DMS79 (cell line): ENCODE data around the gene ZEB1.
"Not testable (repeated sequence)": the region's sequence is repeated elsewhere in the genome, so short reads cannot be mapped to it uniquely, and the experiment has no call there.

Experiments used
- DNase-seq: peaks from one replicate; lab custom pipeline; 2025; lab: John Stamatoyannopoulos, UW

The ZEB1 gene

DNA sequence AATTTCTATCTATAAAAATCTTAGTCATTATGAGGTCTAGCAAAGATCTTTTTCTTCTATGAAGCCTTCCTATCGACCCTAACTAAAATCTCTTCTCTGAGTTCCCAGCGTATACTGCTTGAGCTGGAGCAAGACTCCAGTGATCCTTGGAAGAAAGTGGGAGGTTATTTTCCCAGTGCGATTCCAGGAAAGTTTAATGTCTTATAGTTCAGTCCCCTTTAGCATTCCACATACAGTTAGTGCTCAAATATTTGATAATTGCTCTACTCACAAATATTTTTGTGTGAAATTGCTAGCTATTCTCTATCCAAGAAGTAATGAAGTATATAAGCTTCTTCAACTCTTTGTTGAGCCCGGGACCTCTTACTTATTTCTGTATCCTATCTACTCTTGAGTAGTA is 47.7 kb downstream of the ZEB1 start:
- DNase-seq = no peak

DNA sequence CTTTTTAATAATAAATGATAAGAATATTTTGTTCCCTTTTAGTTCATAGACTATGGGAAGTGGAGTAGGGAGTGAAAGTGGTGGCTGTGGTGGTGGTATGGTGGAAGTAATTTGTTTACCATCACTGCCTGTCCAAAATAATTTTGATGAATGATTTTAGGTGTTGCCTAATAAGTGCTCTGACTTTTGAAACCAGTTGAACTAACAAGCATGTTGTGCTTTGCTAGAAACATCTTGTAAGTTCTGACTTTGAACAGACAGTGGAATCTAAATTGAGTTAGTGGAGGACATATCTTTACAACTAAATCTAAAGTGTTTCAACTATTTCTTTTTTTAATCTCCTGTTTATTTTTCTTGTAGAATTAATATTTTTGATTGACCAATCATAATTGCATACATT is 49.7 kb downstream of the ZEB1 start:
- DNase-seq = no peak

DNA sequence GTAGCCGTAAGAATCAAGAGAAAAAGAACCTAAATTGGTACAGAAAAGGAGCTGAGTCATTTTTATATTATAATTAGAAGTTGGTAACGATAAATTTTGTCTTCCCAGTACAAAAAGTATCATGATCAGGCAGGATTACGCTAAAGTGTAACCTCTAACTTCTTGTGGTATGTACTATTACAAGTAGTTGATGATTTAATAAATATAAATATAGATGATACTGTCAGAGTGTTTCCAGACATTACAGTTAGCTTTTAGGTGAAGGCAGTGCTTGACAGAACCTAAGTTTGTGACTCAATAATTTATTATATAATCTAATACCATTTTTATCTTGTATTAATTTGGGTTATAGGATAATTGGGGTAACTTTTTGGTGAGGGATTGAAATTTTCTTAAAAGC is 53.4 kb downstream of the ZEB1 start:
- no peak for DNase-seq

DNA sequence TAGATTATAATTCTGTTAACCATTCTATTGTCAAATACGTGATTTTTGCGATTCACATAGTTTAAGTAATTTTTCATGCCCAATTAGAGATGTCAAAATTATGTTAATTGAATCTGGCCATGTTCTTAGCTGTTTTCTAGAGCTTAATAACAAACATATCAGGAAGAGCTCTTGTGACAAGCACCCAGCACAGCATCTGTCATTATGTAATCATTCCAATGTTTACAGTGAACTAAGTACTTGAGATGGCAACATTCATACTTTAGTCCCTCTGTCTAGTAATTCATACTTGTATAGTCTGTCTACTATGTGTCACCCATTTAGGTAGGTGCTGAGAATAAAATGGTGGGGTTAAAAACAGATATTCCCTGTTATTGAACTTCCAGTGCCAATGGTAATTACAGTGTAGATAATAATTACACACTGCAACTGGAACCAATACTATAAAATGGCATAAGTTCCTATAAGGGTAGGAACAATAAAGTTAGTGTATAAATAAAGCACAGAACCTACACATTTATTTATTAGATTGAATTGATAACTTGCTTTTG is 55.2 kb downstream of the ZEB1 start:
- no peak for DNase-seq

DNA sequence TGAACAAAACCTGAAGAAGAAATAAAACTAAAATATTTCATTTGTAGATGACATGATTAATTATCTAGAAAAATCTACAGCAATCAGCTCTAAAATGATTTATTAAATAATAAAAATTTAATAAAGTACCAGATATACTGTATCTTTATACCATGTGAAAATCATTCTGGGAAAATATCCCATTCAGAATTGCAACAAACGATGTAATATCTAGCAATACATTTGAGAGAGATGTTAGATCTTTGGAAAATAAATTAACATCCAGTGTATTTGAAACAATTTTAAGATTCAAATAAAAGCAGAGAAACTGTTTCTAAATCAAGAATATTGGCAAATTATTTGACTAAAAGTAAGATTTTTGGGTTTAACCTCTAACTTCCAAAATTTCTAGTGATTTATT is 62.2 kb downstream of the ZEB1 start:
- no peak for DNase-seq

DNA sequence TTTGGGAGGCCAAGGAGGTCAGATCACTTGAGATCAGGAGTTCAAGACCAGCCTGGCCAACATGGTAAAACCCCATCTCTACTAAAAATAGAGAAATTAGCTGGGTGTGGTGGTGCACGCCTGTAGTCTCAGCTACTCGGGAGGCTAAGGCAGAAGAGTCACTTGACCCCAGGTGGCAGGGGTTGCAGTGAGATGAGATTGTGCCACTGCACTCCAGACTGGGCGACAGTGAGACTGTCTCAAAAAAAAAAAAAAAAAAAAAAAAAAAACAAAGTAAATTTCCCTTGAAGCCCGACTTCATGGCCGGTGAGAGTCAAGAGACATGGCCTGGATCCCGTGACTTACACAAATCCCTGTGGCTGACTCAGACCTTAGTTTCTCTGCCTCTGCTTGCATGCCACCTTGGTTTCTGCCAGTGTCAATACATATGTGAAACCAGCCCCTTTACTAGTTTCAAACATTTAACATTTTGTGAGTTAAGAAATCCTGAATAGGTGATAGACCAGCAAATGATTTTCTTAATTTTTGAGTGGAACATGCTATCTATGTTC is 62.8 kb downstream of the ZEB1 start:
- DNase-seq = no peak

DNA sequence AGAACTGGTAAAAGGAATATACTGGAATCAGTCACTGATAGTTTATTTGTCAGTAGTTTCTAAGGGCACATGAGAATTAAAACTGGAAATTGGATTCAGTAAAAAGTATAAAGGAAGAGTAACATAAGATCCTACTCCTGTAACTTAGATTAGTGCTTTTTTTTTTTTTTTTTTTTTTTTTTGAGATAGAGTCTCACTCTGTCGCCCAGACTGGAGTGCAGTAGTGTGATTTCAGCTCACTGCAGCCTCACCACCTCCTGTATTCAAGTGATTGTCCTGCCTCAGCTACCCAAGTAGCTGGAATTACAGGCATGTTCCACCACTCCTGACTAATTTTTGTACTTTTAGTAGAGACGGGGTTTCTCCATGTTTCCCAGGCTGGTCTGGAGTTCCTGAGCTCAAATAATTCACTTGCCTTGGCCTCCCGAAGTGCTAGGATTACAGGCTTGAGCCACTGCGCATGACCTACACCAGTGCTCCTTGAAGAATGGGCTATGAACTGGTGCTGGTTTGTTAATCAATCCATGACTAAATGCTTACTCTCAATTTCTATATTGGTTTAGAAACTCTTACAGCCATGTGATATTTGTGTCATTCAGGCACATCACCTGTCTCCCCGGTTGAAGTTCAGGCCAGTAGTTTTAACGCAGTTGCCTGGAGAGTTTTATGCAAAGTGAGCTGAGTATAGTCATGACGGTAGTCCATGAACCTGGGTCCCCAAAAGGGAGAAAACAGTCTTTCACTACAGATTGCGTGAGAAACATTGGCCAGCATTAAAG is 65.0 kb downstream of the ZEB1 start:
- DNase-seq = no peak

DNA sequence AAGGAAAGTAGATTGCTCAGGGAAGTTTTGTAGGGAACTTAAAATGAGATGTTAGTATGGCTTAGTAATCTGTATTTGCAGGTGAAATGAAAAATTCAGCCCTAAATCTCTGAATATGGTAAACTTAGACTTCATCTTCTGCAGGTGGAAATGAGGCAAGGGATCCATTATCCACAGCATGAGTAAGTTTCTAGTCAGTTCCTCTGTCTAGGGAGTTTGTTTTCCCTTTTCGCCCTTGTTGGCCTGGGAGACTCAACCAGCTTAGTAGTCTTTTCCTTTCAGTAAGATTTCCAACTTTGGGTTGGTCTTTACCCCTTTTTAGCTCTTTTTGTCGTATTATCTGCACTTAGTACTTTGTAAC is 65.6 kb downstream of the ZEB1 start:
- DNase-seq = no peak

DNA sequence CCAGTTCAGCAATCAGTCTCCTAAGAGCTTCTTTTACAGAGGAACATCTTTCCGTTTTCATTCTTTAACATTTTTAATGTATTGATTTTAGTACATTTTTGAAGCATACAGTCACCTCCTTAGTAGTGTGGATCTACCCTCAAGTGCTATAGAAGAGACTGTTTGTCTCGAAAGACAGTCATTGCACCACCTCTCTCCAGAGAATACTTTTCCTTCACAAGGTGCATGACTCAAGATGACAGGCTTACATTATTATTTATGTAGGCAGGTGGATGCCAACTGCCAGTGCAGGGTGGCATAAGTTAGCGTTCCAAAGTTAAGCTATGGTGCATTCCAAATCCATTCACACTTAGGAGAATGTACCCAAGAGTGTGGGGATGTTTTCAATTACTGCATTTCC is 71.8 kb downstream of the ZEB1 start:
- no peak for DNase-seq

DNA sequence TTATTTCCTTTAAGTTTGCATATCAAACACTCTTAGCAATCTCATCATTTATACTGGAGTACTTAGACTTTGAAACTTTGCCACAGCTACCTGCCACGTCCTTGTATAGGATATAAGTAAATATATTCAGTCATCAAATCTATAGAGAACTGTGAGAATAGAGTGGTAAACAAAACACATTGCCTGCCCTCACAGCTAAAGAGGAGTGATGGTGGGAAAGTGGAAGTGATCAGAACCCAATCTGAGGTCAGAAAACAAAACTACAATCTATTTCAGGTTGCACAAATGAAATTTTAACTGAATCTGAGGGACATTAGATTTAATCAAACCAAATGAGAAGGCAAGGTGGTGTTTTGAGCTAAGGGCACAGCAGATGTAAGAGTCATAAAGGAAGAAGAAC is 74.8 kb downstream of the ZEB1 start:
- DNase-seq = no peak

DNA sequence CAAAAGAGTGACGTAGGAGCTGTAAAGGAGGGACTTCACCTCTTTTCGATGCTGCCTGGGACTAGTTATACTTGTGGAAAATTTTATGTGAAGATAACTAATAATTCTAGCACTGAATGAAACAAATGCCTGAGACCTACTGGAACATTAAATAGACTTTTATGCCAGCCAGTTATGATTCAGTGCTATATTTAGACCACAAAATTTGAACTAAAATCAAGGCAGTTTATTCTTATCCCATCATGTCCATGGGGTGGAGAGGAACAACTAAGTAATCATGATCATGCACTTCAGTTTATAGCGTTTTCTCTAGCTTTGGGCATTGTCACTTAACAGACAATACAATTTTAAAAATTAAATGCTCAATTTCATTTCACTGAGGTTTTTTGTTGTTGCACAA is 76.7 kb downstream of the ZEB1 start:
- no peak for DNase-seq

DNA sequence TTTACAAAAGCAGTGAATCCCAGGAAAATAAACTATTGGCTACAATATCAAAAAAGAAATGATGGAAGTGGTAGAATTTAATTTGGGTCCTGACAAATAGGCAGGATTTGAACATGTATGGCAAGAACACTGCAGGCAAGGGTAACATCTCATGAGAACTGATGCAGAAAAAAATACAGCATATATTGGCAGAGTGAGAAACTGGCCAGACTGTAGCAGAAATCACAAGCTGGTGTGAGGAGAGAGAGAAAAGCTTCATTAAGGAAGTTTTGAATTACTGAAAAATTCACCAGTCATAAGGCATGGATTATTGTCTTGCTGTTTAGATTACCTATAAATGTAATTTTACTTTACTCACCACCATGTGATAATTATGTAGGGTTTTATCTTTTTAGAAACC is 77.4 kb downstream of the ZEB1 start:
- no peak for DNase-seq

DNA sequence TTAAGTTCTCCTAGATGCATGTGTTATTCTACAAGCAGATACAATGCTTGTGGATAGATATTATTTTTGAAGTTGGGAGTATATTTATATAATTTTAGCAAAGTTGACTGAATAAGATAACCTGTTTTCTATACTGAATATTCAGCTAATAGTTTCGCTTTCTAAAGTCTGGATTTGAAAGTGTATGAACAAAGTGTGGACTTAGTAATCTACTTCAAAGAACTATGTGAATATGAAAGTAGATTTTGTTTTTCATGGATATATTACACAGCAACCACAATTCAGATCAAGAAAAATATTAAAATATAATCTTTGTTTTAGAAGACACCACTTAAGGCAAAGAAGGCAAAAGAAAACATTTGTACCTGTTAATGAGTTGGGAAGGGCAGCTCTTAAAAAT is 78.8 kb downstream of the ZEB1 start:
- no peak for DNase-seq

DNA sequence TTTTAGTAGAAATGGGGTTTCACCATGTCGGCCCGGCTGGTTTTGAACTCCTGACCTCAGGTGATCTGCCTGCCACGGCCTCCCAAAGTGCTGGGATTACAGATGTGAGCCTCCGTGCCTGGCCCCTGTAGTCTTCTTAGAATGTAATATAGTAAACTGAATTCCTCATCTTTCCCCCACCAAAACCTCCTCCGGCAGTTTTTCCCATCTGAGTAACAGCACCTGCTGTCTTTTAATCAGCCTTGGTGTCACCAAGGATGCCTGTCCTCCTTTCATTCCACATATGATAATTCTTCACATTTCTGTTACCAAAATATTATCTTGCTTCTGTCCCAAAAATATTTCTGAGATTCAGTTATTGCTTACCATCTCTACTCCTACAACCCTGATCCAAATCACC is 80.2 kb downstream of the ZEB1 start:
- no peak for DNase-seq

DNA sequence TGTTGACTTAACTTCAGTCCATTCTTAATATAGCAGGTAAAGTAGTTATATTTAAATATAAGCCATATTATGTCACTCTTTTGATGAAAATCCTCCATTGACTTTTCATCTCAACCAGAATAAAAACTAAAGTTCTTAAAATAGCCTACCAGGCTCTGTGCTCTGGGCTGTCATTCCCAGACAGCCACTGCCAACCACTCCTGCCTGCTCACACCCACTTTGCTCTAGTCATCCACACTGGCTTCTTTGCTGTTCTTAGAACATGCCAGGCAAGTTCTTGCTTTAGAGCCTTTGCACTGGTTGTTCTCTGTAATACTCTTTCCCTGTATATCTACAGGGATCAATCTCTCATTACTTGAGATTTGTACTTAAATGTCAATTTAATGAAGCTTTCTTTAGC is 80.6 kb downstream of the ZEB1 start:
- no peak for DNase-seq

DNA sequence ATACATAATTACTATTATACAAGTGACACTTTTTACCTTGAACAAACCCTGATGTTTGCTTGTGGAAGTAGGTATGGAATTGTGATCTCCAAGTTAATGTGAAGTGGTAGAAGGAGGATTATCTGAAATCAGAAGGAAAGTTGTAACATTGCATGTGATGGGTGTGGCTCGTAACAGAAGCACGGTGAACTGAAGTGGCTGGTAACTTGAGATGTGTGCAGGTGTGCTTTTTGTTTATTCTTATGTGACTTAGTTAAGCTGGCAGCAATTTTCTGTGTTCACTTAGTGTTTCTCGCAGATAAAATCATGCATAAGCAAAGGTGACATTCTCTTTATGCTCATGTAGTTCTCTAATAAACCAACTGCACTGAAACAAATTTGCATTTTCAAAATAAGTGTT is 82.3 kb downstream of the ZEB1 start:
- peak; percentile 42 for DNase-seq

DNA sequence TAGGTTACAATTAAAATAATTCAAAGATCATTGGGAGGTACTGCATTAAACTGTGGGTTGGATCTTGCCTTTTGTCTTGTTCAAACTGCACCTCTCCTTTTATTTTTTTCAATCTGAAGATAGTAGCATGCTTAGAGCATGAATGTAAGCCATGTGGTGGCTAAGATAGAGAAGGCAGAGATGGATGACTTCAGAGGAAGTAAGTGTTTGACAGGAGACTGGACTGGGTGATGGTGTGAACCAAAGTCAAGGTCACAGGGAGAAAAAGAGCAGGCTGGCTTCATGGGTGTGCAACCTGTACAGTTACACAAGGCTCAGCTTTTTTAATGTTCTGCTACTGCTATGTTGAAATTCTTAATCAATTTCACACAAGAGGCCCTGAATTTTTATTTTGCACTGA is 85.6 kb downstream of the ZEB1 start:
- no peak for DNase-seq

DNA sequence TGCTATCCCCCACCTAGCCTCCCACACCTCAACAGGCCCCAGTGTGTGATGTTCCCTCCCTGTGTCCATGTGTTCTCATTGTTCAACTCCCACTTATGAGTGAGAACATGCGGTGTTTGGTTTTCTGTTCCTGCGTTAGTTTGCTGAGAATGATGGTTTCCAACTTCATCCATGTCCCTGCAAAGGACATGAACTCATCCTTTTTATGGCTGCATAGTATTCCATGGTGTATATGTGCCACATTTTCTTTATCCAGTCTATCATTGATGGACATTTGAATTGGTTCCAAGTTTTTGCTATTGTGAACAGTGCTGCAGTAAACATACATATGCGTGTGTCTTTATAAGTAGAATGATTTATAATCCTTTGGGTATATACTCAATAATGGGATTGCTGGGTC is 86.8 kb downstream of the ZEB1 start:
- not testable (repeated sequence) for DNase-seq

DNA sequence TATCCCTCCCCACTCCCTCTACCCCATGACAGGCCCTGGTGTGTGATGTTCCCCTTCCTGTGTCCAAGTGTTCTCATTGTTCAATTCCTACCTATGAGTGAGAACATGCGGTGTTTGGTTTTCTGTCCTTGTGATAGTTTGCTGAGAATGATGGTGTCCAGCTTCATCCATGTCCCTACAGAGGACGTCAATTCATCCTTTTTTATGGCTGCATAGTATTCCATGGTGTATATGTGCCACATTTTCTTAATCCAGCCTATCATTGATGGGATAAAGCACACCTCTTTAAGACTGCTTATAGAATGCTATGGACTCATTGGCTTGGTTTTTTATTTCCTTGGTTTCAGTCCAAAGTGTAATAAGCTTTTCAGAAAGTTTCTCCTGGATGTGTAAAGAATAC is 93.4 kb downstream of the ZEB1 start:
- DNase-seq = not testable (repeated sequence)

DNA sequence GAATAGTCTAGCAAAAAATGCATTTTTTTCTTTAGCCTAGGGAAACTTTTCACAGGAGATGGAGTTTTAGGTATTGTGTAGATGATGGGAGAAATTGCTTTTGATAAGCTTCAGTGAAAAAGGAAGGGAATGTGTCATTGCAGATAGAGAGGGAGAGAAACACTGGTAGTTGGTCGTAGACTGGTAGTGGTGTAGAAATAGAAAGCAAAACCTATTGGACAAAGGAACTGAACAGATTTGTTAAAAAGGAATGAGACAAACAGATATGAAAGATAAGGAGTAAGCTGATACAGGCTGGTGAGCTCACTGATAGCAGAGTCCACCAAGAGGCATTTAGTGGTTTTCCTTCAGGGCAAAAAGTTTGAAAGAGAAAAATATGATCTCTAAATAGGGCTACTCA is 94.3 kb downstream of the ZEB1 start:
- no peak for DNase-seq

DNA sequence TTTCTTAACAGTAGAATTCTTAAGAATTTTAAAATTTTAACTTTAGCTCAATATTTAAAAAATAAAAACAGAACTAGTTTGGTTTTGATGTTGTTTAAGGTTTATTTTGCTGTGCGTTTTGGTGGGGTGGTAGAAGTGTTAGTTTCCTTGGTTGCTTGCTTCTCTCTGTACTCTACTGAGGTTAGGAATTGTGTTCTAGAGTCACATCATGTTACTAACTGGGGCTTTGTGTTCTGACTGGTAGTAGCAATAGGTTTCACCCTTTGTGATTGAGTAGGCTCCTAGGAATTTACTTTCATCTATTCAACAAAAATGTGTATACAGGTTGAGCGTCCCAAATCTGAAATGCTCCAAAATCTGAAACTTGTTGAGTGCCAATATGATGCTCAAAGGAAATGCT is 99.5 kb downstream of the ZEB1 start:
- no peak for DNase-seq

DNA sequence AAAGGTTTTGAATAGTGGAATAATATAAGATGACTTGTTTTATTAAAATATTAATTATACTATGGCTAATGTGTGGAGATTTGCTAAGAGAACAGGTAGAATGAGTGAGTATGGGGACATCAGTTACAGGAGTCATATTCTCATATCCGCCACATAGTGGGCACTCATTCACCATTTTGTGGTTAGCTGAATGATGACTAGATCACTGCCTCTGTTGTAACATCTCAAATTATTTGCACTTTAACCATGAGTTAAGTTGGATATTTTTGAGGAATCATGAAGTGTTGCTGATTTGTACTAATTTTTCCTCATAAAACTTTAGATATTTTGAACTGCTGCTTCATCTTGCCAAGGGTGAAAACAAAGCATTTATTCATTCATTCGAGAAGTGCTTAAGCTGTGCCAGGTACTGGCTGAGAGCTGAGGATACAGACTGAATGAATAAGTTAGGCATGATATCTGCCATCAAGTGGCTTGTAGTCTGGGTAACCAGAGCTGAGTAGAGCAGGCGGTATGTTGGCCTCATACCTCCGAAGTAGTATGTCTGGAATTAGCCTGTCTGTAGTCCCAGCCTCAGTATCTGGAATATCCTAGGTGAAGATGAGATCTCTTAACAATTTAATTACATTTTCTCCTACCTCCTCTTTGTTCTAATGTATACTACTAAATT is 100.5 kb downstream of the ZEB1 start:
- no peak for DNase-seq

DNA sequence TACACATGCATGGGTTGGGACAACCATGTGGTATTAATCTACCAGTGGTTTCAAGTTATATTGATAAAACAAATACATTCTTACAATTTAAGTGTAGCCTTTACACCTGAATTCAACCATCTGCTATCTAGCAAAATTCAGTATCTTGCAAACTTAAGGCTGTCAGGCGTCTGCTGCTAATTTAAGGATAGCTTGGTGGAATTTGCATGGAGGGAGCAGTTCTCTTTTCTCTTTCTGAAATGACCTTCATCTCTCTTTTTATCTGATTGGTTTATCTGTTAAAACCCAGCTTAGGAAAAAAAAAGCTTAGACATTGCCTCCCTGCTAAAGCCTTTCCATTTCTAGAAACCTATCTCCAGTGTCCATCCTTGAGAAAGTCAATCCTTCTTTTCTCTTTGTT is 102.3 kb downstream of the ZEB1 start:
- no peak for DNase-seq

DNA sequence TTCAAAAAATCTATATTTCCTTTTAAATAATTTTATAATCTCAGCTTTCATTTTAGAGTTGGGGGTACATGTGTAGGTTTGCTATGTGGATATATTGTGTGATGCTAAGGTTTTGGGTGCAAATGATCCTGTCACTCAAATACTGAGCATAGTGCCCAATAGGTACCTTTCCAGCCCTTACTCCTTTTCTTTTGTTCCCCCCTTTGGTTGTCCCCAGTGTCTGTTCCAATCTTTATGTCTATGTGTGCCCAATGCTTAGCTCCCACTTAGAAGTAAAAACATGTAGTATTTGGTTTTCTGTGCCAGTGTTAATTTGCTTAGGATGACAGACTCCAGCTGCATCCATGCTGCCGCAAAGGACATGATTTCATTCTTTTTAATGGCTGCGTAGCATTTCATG is 103.6 kb downstream of the ZEB1 start:
- DNase-seq = no peak
